ENCODE measurements around the gene LCOR. TPM values are rescaled to one million over a fixed set of nuclear protein-coding genes. Genes with fewer than 3 reads are reported as not detected.

LCOR gene
- total and polyA plus RNA-seq, 9 of the 15 experiments (the other 6 are each of a cell fraction or from before 2014, with no cell fraction given) = 3.6 to 25.2 (median 14.4) TPM

DNA sequence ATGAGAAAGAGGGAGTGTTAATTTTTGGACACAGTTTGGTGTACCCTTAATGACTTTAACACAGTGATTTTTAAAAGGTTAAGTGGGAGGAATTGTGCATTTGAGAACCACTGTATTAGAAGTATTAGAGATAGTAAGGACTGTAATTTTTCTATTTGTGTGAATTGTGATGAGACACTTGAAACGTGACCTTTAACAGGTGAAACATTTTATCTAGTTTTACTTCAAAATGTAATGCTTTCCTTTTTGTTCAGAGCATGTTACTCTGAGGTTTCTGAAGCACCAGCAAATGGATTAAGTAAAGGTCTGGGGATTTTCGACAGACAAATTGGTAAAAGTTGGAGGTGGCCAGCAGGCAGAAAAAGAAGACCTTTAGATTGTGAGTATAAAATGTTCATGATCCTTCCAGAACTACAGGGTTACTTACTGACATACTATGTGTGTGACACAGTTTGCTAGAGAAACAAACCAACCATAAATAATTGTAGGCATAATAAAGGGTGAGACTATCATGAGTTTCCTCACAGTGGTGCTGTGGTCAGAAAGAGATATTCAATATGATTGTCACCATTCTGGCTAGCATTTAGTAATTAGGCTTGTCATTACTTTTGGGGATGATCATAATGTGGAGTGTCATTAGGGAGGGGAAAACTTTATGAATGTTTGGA lies 26.1 kb downstream of the LCOR start:
- peaks cover 7% of the 10 kb centered on the region; the same call in 2 of the 3 replicates for H3K36me3 ChIP-seq (ENCODE audit: control insufficient read depth, insufficient read depth, low read length)
- no peak overlapping the region for H3K4me3 ChIP-seq
- DNase-seq (ENCODE audit: extremely low read depth in 1 of 4, low spot score in 3 of 4) (no peak), ATAC-seq (peak; percentile 20; the same call in 1 of the 3 replicates), FAIRE-seq (no peak)
- H3K27me3 ChIP-seq (ENCODE audit: control insufficient read depth in 2 of 2, insufficient read depth in 2 of 2, low read length in 2 of 2) = no peaks in the 10 kb centered on the region
- no peaks in the 10 kb centered on the region for H3K9me3 ChIP-seq (replicated peaks; ENCODE audit: control insufficient read depth, insufficient read depth, low read depth, low read length)
- peaks cover 4% of the 10 kb centered on the region; the same call in 1 of the 2 replicates for H4K20me1 ChIP-seq (replicated peaks; ENCODE audit: control insufficient read depth, insufficient read depth, low read length)
- no peaks in the 10 kb centered on the region for H3K9me1 ChIP-seq (ENCODE audit: control insufficient read depth, insufficient read depth, low read length)
- peaks cover 0 to 12% of the 10 kb centered on the region in 2 experiments; a peak in 3 of 5 replicates for H3K4me1 ChIP-seq (replicated peaks in 1 of 2; ENCODE audit: control insufficient read depth in 2 of 2, insufficient read depth in 2 of 2, low read length in 2 of 2)
- in situ Hi-C loops (cut with MboI) = no loop called here
- BruUV-seq (replicated peaks) = no TSS peak
- H3K4me2 ChIP-seq (ENCODE audit: insufficient read depth, low read length) = no peak overlapping the region
- 48% methylated on average over 2 of the region's 2 CpGs for WGBS (ENCODE audit: insufficient coverage, low coverage, missing lambda C conversion rate)
- ChIA-PET CTCF (ENCODE audit: low intra/inter-chr PET ratio) (no interaction called here), POLR2A (no interaction called here)
- no peak overlapping the region for H3K27ac ChIP-seq (ENCODE audit: extremely low read depth, low read depth, low read length)
- no peak overlapping the region for H3K9ac ChIP-seq (ENCODE audit: insufficient read depth in 1 of 2, low read depth in 2 of 2, low read length in 2 of 2)
- intact Hi-C loops (cut with micrococcal nuclease) = no loop called here
- H2AFZ ChIP-seq (ENCODE audit: low read depth, low read length) = no peak overlapping the region
- peaks cover 86% of the 10 kb centered on the region for H3K79me2 ChIP-seq (ENCODE audit: control insufficient read depth, insufficient read depth, low read length)
- TF ChIP-seq, protein P1, sequence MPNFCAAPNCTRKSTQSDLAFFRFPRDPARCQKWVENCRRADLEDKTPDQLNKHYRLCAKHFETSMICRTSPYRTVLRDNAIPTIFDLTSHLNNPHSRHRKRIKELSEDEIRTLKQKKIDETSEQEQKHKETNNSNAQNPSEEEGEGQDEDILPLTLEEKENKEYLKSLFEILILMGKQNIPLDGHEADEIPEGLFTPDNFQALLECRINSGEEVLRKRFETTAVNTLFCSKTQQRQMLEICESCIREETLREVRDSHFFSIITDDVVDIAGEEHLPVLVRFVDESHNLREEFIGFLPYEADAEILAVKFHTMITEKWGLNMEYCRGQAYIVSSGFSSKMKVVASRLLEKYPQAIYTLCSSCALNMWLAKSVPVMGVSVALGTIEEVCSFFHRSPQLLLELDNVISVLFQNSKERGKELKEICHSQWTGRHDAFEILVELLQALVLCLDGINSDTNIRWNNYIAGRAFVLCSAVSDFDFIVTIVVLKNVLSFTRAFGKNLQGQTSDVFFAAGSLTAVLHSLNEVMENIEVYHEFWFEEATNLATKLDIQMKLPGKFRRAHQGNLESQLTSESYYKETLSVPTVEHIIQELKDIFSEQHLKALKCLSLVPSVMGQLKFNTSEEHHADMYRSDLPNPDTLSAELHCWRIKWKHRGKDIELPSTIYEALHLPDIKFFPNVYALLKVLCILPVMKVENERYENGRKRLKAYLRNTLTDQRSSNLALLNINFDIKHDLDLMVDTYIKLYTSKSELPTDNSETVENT (CRISPR knock-in tag; IDR thresholded peaks at IDR 0.05) = no peak
- TF ChIP-seq, protein P2, sequence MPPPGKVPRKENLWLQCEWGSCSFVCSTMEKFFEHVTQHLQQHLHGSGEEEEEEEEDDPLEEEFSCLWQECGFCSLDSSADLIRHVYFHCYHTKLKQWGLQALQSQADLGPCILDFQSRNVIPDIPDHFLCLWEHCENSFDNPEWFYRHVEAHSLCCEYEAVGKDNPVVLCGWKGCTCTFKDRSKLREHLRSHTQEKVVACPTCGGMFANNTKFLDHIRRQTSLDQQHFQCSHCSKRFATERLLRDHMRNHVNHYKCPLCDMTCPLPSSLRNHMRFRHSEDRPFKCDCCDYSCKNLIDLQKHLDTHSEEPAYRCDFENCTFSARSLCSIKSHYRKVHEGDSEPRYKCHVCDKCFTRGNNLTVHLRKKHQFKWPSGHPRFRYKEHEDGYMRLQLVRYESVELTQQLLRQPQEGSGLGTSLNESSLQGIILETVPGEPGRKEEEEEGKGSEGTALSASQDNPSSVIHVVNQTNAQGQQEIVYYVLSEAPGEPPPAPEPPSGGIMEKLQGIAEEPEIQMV (tag; conservative IDR thresholded peaks at IDR 0.05; ENCODE audit: low read depth) = no peak
- TF ChIP-seq ELF1 (tag; IDR thresholded peaks at IDR 0.05) (no peak), PRPF4 (IDR thresholded peaks at IDR 0.05; ENCODE audit: insufficient read depth, low read depth, low read length, poor library complexity, severe bottlenecking) (no peak), POLR2G (IDR thresholded peaks at IDR 0.05; ENCODE audit: low read depth, low read length) (no peak), ZNF224 (CRISPR knock-in tag; IDR thresholded peaks at IDR 0.05) (no peak)
- TF ChIP-seq, protein P3, sequence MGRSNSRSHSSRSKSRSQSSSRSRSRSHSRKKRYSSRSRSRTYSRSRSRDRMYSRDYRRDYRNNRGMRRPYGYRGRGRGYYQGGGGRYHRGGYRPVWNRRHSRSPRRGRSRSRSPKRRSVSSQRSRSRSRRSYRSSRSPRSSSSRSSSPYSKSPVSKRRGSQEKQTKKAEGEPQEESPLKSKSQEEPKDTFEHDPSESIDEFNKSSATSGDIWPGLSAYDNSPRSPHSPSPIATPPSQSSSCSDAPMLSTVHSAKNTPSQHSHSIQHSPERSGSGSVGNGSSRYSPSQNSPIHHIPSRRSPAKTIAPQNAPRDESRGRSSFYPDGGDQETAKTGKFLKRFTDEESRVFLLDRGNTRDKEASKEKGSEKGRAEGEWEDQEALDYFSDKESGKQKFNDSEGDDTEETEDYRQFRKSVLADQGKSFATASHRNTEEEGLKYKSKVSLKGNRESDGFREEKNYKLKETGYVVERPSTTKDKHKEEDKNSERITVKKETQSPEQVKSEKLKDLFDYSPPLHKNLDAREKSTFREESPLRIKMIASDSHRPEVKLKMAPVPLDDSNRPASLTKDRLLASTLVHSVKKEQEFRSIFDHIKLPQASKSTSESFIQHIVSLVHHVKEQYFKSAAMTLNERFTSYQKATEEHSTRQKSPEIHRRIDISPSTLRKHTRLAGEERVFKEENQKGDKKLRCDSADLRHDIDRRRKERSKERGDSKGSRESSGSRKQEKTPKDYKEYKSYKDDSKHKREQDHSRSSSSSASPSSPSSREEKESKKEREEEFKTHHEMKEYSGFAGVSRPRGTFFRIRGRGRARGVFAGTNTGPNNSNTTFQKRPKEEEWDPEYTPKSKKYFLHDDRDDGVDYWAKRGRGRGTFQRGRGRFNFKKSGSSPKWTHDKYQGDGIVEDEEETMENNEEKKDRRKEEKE (IDR thresholded peaks at IDR 0.05; ENCODE audit: borderline replicate concordance in 1 of 2, control insufficient read depth in 1 of 2, low read depth in 2 of 2, low read length in 1 of 2) = no peak
- TF ChIP-seq, protein P4, sequence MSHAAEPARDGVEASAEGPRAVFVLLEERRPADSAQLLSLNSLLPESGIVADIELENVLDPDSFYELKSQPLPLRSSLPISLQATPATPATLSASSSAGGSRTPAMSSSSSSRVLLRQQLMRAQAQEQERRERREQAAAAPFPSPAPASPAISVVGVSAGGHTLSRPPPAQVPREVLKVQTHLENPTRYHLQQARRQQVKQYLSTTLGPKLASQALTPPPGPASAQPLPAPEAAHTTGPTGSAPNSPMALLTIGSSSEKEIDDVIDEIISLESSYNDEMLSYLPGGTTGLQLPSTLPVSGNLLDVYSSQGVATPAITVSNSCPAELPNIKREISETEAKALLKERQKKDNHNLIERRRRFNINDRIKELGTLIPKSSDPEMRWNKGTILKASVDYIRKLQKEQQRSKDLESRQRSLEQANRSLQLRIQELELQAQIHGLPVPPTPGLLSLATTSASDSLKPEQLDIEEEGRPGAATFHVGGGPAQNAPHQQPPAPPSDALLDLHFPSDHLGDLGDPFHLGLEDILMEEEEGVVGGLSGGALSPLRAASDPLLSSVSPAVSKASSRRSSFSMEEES (CRISPR knock-in tag; IDR thresholded peaks at IDR 0.05) = no peak
- TF ChIP-seq, protein P5, sequence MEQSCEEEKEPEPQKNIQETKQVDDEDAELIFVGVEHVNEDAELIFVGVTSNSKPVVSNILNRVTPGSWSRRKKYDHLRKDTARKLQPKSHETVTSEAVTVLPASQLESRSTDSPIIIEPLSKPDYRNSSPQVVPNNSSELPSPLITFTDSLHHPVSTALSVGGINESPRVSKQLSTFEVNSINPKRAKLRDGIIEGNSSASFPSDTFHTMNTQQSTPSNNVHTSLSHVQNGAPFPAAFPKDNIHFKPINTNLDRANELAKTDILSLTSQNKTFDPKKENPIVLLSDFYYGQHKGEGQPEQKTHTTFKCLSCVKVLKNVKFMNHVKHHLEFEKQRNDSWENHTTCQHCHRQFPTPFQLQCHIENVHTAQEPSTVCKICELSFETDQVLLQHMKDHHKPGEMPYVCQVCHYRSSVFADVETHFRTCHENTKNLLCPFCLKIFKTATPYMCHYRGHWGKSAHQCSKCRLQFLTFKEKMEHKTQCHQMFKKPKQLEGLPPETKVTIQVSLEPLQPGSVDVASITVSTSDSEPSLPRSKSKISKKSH (CRISPR knock-in tag; IDR thresholded peaks at IDR 0.05) = no peak
